Liver (tissue), 9 donors: ENCODE measurements around the gene PCDHGB3. TPM values are rescaled to one million over a fixed set of nuclear protein-coding genes. Genes with fewer than 3 reads are reported as not detected.
"Not testable (repeated sequence)": the region's sequence is repeated elsewhere in the genome, so short reads cannot be mapped to it uniquely, and the experiment has no call there.

Experiments
- DNase-seq: peaks from one replicate; pipeline ENCODE4 v3.0.0-alpha.2; 2017; ENCODE audit warnings: low spot score
- H3K27ac ChIP-seq, 2 donors: one replicate each; pipeline ENCODE4 v1.7.0; 2013; ENCODE audit warnings: inconsistent platforms in 2 of 2, low read length in 2 of 2, control low read depth in 1 of 2, low read depth in 1 of 2, mild to moderate bottlenecking in 1 of 2
- H3K27me3 ChIP-seq, 4 donors: one replicate each; pipeline versions ENCODE4 v1.6.1 to v1.7.0; 2013; ENCODE audit warnings: low read length in 3 of 4, inconsistent platforms in 1 of 4, mild to moderate bottlenecking in 1 of 4, moderate library complexity in 1 of 4; ENCODE audit not compliant: control insufficient read depth in 4 of 4, insufficient read depth in 4 of 4
- H3K36me3 ChIP-seq, 4 donors: one replicate each; pipeline versions ENCODE4 v1.6.1 to v1.7.0; 2013; ENCODE audit warnings: low read length in 3 of 4, mild to moderate bottlenecking in 3 of 4, low read depth in 1 of 4, moderate library complexity in 1 of 4; ENCODE audit not compliant: control insufficient read depth in 4 of 4, insufficient read depth in 3 of 4
- H3K4me1 ChIP-seq, 4 donors: one replicate each; pipeline versions ENCODE4 v1.6.1 to v1.7.0; 2013; ENCODE audit warnings: low read length in 3 of 4, mild to moderate bottlenecking in 3 of 4, moderate library complexity in 1 of 4; ENCODE audit not compliant: control insufficient read depth in 4 of 4, insufficient read depth in 4 of 4
- H3K4me3 ChIP-seq, 3 donors: one replicate each; pipeline versions ENCODE4 v1.6.1 to v1.7.0; 2013; ENCODE audit warnings: low read length in 3 of 3, control low read depth in 1 of 3, low read depth in 1 of 3, mild to moderate bottlenecking in 1 of 3
- H3K9ac ChIP-seq, 2 donors: one replicate each; pipeline ENCODE4 v1.7.0; 2013; ENCODE audit warnings: low read length in 2 of 2, mild to moderate bottlenecking in 2 of 2, moderate library complexity in 2 of 2, control low read depth in 1 of 2, low read depth in 1 of 2
- H3K9me3 ChIP-seq, 4 donors: one replicate each; pipeline versions ENCODE4 v1.6.1 to v1.7.0; 2013; ENCODE audit warnings: low read length in 3 of 4; ENCODE audit not compliant: control insufficient read depth in 4 of 4
- EGR1 ChIP-seq, 2 donors: IDR thresholded peaks; 2 replicates each; pipeline ENCODE4 v1.6.1; 2016 to 2018; ENCODE audit warnings: antibody characterized with exemption in 2 of 2, low read depth in 2 of 2
- FOXA1 ChIP-seq: IDR thresholded peaks from 2 replicates; pipeline ENCODE4 v1.6.1; 2016; ENCODE audit warnings: antibody characterized with exemption
- GABPA ChIP-seq, 2 donors: IDR thresholded peaks in 1 of 2; conservative IDR thresholded peaks in 1 of 2; 2 replicates each; pipeline ENCODE4 v1.6.1; 2016; ENCODE audit warnings: antibody characterized with exemption in 2 of 2, mild to moderate bottlenecking in 1 of 2, moderate library complexity in 1 of 2
- HNF4G ChIP-seq: IDR thresholded peaks from 2 replicates; pipeline ENCODE4 v1.6.1; 2016; ENCODE audit warnings: antibody characterized with exemption
- NR2F2 ChIP-seq: IDR thresholded peaks from 2 replicates; pipeline ENCODE4 v1.6.1; 2016; ENCODE audit warnings: antibody characterized with exemption
- RAD21 ChIP-seq, 2 donors: IDR thresholded peaks; 2 replicates each; pipeline ENCODE4 v1.6.1; 2016; ENCODE audit warnings: antibody characterized with exemption in 2 of 2, mild to moderate bottlenecking in 2 of 2
- RXRA ChIP-seq, 2 donors: IDR thresholded peaks; 2 replicates each; pipeline ENCODE4 v1.6.1; 2017 to 2018; ENCODE audit warnings: antibody characterized with exemption in 2 of 2, mild to moderate bottlenecking in 1 of 2
- SP1 ChIP-seq: IDR thresholded peaks from 2 replicates; pipeline ENCODE4 v1.6.1; 2018; ENCODE audit warnings: antibody characterized with exemption, mild to moderate bottlenecking
- YY1 ChIP-seq: IDR thresholded peaks from 2 replicates; pipeline ENCODE4 v1.6.1; 2016; ENCODE audit warnings: antibody characterized with exemption, mild to moderate bottlenecking
- WGBS: extraction: QIAGEN DNeasy Blood & Tissue Kit; methylation state at CpG from one replicate; pipeline ENCODE4 v1.1.7; 2013; 5-methylcytosine and 5-hydroxymethylcytosine counted together
- polyA plus RNA-seq, 2 donors: library from polyadenylated mRNA; stranded (reverse) in 1 of 2; unstranded in 1 of 2; fragments of 200-250 nt in 1 of 2; fragments of >200 nt in 1 of 2; fragmentation: Nextera tagmentation in 1 of 2; extraction: Ambion mirVana in 1 of 2; gene quantifications; one replicate each; pipeline versions ENCODE4 v1.2.1 to v1.2.3, GENCODE V29; 2013 to 2015
- total RNA-seq, 2 donors: library from RNA; depleted of rRNA; stranded (reverse); fragments of >200 nt; gene quantifications; one replicate each; pipeline ENCODE4 v1.2.3, GENCODE V29; 2014
- TF ChIP-seq, protein P1 (sequence below): fragments of 150-350 bp; IDR thresholded peaks from 2 replicates; pipeline ENCODE4 v1.5.1; 2017; ENCODE audit warnings: improper control_type of control experiment, low read depth, low read length; ENCODE audit not compliant: missing input control
- TF ChIP-seq, protein P2 (sequence below): IDR thresholded peaks from 2 replicates; pipeline ENCODE4 v1.6.1; 2016; ENCODE audit warnings: antibody characterized with exemption
- TF ChIP-seq, protein P3 (sequence below): IDR thresholded peaks from 2 replicates; pipeline ENCODE4 v1.6.1; 2016; ENCODE audit warnings: antibody characterized with exemption
- TF ChIP-seq, protein P4 (sequence below): IDR thresholded peaks from 2 replicates; pipeline ENCODE4 v1.6.1; 2016; ENCODE audit warnings: antibody characterized with exemption, mild to moderate bottlenecking
- donor health status: healthy.
- donor health status: healthy.
- donor health status: healthy.
- donor health status: healthy.
- donor health status: healthy.

The PCDHGB3 gene
- total and polyA plus RNA-seq, 4 donors = 0.07 to 1.2 (median 0.37) TPM; not detected in 1

DNA sequence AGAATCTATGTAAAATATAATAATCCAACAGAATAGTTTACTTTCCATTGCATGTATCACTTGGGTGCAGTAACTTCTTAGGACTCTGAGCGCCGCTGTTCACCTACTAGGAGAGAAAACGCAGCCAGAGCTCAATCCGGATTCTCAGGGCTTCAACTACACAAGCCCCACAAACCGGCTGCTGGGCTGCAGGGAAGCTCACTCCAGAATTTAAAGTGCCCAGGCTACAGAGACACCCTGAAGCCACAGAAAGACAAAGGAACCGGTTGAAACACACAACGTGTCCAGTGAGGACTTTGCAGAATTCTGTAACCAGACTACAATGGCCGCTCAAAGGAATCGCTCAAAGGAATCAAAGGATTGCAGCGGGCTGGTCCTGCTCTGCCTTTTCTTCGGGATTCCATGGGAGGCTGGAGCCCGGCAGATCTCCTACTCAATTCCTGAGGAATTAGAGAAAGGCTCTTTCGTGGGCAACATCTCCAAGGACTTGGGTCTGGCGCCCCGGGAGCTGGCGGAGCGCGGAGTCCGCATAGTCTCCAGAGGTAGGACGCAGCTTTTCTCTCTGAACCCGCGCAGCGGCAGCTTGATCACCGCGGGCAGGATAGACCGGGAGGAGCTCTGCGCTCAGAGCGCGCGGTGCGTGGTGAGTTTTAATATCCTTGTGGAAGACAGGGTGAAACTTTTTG lies 43.0 kb downstream of the PCDHGB3 start, which contains the start of gene PCDHGA10:
Gene PCDHGA10, plus strand, starts transcription at position 134 of the 686 bp plus-strand sequence. Its CDS starts 189 bp downstream, at position 323.
- peak within 1 kb of the TSS; percentile 38 to 83 (median 68) for H3K4me3 ChIP-seq
- H3K27me3 ChIP-seq = peaks cover 0 to 2% (median 0%) of the 10 kb centered on the region in 4 donors
- TF ChIP-seq, protein P1, sequence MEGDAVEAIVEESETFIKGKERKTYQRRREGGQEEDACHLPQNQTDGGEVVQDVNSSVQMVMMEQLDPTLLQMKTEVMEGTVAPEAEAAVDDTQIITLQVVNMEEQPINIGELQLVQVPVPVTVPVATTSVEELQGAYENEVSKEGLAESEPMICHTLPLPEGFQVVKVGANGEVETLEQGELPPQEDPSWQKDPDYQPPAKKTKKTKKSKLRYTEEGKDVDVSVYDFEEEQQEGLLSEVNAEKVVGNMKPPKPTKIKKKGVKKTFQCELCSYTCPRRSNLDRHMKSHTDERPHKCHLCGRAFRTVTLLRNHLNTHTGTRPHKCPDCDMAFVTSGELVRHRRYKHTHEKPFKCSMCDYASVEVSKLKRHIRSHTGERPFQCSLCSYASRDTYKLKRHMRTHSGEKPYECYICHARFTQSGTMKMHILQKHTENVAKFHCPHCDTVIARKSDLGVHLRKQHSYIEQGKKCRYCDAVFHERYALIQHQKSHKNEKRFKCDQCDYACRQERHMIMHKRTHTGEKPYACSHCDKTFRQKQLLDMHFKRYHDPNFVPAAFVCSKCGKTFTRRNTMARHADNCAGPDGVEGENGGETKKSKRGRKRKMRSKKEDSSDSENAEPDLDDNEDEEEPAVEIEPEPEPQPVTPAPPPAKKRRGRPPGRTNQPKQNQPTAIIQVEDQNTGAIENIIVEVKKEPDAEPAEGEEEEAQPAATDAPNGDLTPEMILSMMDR = peak; percentile 66
- no peak for TF ChIP-seq HNF4G
- TF ChIP-seq EGR1 (IDR thresholded peaks at IDR 0.05; ENCODE audit: low read depth in 2 of 2) = no peak
- TF ChIP-seq, protein P2, sequence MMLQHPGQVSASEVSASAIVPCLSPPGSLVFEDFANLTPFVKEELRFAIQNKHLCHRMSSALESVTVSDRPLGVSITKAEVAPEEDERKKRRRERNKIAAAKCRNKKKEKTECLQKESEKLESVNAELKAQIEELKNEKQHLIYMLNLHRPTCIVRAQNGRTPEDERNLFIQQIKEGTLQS = no peak
- TF ChIP-seq, protein P3, sequence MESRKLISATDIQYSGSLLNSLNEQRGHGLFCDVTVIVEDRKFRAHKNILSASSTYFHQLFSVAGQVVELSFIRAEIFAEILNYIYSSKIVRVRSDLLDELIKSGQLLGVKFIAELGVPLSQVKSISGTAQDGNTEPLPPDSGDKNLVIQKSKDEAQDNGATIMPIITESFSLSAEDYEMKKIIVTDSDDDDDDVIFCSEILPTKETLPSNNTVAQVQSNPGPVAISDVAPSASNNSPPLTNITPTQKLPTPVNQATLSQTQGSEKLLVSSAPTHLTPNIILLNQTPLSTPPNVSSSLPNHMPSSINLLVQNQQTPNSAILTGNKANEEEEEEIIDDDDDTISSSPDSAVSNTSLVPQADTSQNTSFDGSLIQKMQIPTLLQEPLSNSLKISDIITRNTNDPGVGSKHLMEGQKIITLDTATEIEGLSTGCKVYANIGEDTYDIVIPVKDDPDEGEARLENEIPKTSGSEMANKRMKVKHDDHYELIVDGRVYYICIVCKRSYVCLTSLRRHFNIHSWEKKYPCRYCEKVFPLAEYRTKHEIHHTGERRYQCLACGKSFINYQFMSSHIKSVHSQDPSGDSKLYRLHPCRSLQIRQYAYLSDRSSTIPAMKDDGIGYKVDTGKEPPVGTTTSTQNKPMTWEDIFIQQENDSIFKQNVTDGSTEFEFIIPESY = no peak
- no peak for TF ChIP-seq RXRA (IDR thresholded peaks at IDR 0.05)
- no peak for TF ChIP-seq NR2F2
- TF ChIP-seq, protein P4, sequence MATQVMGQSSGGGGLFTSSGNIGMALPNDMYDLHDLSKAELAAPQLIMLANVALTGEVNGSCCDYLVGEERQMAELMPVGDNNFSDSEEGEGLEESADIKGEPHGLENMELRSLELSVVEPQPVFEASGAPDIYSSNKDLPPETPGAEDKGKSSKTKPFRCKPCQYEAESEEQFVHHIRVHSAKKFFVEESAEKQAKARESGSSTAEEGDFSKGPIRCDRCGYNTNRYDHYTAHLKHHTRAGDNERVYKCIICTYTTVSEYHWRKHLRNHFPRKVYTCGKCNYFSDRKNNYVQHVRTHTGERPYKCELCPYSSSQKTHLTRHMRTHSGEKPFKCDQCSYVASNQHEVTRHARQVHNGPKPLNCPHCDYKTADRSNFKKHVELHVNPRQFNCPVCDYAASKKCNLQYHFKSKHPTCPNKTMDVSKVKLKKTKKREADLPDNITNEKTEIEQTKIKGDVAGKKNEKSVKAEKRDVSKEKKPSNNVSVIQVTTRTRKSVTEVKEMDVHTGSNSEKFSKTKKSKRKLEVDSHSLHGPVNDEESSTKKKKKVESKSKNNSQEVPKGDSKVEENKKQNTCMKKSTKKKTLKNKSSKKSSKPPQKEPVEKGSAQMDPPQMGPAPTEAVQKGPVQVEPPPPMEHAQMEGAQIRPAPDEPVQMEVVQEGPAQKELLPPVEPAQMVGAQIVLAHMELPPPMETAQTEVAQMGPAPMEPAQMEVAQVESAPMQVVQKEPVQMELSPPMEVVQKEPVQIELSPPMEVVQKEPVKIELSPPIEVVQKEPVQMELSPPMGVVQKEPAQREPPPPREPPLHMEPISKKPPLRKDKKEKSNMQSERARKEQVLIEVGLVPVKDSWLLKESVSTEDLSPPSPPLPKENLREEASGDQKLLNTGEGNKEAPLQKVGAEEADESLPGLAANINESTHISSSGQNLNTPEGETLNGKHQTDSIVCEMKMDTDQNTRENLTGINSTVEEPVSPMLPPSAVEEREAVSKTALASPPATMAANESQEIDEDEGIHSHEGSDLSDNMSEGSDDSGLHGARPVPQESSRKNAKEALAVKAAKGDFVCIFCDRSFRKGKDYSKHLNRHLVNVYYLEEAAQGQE = no peak
- TF ChIP-seq SP1 = no peak
- no peak for TF ChIP-seq FOXA1
- peak; percentile 72 for TF ChIP-seq YY1
- TF ChIP-seq RAD21 (IDR thresholded peaks at IDR 0.05) = peak; percentile 81
- peak within 1 kb of the TSS in 1 of 2 donors; percentile 33 for H3K9ac ChIP-seq
- peaks cover 26 to 63% (median 27%) of the 10 kb centered on the region in 4 donors for H3K9me3 ChIP-seq
- WGBS = 12% methylated on average over 31 of the region's 31 CpGs
- peak; percentile 50 for DNase-seq
- peak within 1 kb of the TSS in 1 of 2 donors; percentile 44 for H3K27ac ChIP-seq
- no peaks in the 10 kb centered on the region for H3K36me3 ChIP-seq
- peaks cover 0 to 6% (median 2%) of the 10 kb centered on the region in 4 donors for H3K4me1 ChIP-seq

DNA sequence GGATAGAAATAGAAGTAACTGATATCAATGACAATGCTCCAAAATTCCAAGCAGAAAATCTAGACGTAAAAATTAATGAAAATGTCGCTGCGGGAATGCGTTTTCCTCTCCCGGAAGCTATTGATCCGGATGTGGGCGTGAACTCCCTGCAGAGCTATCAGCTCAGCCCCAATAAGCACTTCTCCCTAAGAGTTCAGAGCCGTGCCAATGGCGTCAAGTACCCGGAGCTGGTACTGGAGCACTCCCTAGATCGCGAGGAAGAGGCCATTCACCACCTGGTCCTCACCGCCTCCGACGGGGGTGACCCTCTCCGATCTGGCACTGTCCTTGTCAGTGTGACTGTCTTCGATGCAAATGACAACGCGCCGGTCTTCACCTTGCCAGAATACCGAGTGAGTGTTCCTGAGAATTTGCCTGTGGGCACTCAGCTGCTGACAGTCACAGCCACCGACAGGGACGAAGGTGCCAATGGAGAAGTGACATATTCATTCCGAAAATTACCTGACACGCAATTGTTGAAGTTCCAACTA lies 43.6 kb downstream of the PCDHGB3 start:
- Histone ChIP-seq H3K27me3 (peaks cover 0 to 2% (median 0%) of the 10 kb centered on the region in 4 donors), H3K9me3 (peaks cover 31 to 67% (median 32%) of the 10 kb centered on the region in 4 donors), H3K36me3 (no peaks in the 10 kb centered on the region), H3K9ac (no peak overlapping the region), H3K27ac (peak overlapping the region in 1 of 2 donors; percentile 44), H3K4me3 (peak overlapping the region; percentile 38 to 83 (median 68)), H3K4me1 (peaks cover 0 to 6% (median 2%) of the 10 kb centered on the region in 4 donors)
- no peak for DNase-seq
- WGBS = 14% methylated on average over 25 of the region's 25 CpGs
- TF ChIP-seq EGR1 (IDR thresholded peaks at IDR 0.05; ENCODE audit: low read depth in 2 of 2) = no peak
- peak in 1 of 2 donors; percentile 16 for TF ChIP-seq GABPA (IDR thresholded peaks at IDR 0.05 in 1 of 2, conservative IDR thresholded peaks at IDR 0.05 in 1 of 2)
- TF ChIP-seq FOXA1 = no peak

DNA sequence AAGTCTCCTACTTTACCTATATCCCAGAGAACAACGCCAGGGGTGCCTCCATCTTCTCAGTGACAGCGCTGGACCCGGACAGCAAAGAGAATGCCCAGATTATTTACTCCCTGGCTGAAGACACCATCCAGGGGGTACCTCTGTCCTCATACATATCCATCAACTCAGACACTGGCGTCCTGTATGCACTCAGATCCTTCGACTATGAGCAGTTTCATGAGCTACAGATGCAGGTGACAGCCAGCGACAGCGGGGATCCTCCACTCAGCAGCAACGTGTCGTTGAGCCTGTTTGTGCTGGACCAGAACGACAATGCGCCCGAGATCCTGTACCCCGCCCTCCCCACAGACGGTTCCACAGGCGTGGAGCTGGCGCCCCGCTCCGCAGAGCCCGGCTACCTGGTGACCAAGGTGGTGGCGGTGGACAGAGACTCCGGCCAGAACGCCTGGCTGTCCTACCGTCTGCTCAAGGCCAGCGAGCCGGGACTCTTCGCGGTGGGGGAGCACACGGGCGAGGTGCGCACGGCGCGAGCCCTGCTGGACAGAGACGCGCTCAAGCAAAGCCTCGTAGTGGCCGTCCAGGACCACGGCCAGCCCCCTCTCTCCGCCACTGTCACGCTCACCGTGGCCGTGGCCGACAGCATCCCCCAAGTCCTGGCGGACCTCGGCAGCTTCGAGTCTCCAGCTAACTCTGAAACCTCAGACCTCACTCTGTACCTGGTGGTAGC lies 44.7 kb downstream of the PCDHGB3 start:
- 51% methylated on average over 46 of the region's 46 CpGs for WGBS
- H3K9ac ChIP-seq, H3K27ac ChIP-seq, H3K36me3 ChIP-seq, H3K27me3 ChIP-seq, H3K4me1 ChIP-seq, DNase-seq: not testable (repeated sequence)
- peaks cover 35 to 67% (median 37%) of the 10 kb centered on the region in 4 donors for H3K9me3 ChIP-seq
- H3K4me3 ChIP-seq = peak overlapping the region in 2 of 3 donors; percentile 42 to 83

DNA sequence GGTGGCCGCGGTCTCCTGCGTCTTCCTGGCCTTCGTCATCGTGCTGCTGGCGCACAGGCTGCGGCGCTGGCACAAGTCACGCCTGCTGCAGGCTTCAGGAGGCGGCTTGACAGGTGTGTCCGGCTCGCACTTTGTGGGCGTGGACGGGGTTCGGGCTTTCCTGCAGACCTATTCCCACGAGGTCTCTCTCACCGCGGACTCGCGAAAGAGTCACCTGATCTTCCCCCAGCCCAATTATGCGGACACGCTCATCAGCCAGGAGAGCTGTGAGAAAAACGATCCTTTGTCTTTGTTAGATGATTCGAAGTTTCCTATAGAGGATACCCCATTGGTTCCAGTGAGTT lies 45.2 kb downstream of the PCDHGB3 start:
- H3K9me3 ChIP-seq = peaks cover 33 to 66% (median 36%) of the 10 kb centered on the region in 4 donors

More for the DNA sequence above, 45.2 kb downstream of the PCDHGB3 start:
- not testable (repeated sequence) for H3K27ac ChIP-seq, H3K36me3 ChIP-seq, H3K4me3 ChIP-seq, H3K4me1 ChIP-seq, H3K9ac ChIP-seq, H3K27me3 ChIP-seq, DNase-seq
- WGBS = 48% methylated on average over 24 of the region's 24 CpGs
